SK-N-SH (cell line): ENCODE measurements around the gene THOP1. TPM values are rescaled to one million over a fixed set of nuclear protein-coding genes. Genes with fewer than 3 reads are reported as not detected.

ENCODE experiments used
- CTCF ChIA-PET: fragments of 300-600, 350-600 bp; formaldehyde crosslinking; extraction: SDS; loops from one replicate; lab custom pipeline; 2021; lab: Yijun Ruan, JAX
- POLR2A ChIA-PET: fragments of 350-600 bp; sonication (Branson Sonifier 250); formaldehyde crosslinking; extraction: SDS; loops from one replicate; lab custom pipeline; 2020; ENCODE audit warnings: antibody characterized with exemption, inconsistent platforms; lab: Yijun Ruan, JAX
- DNase-seq: peaks from one replicate; pipeline ENCODE4 v3.0.0; 2012
- H2AFZ ChIP-seq: fragments of 200-600 bp; sonication (generic); 2 replicates; pipeline ENCODE4 v1.8.1; 2016; ENCODE audit warnings: antibody characterized with exemption, mild to moderate bottlenecking, low read depth
- H3F3A ChIP-seq: fragments of 200-600 bp; sonication (generic); replicated peaks from 2 replicates; pipeline ENCODE3; 2016; ENCODE audit warnings: antibody characterized with exemption, mild to moderate bottlenecking; ENCODE audit not compliant: insufficient read depth
- H3K27ac ChIP-seq, 2 experiments: fragments of 200-500 bp in 1 of 2; fragments of 200-600 bp in 1 of 2; sonication (Bioruptor generic) in 1 of 2; sonication (generic), shearing (Covaris generic) in 1 of 2; 2 replicates each; pipeline versions ENCODE4 v1.5.1 to v1.6.1; 2014 to 2016; ENCODE audit warnings: low read depth in 2 of 2, inconsistent platforms in 1 of 2, low read length in 1 of 2, mild to moderate bottlenecking in 1 of 2, mixed read lengths in 1 of 2
- H3K27me3 ChIP-seq: fragments of 200-600 bp; sonication (generic), shearing (Covaris generic); 2 replicates; pipeline ENCODE4 v1.6.1; 2016; ENCODE audit warnings: mixed run types; ENCODE audit not compliant: insufficient read depth
- H3K36me3 ChIP-seq, 2 experiments: fragments of 200-500 bp in 1 of 2; fragments of 200-600 bp in 1 of 2; sonication (Bioruptor generic) in 1 of 2; sonication (generic) in 1 of 2; replicated peaks in 1 of 2; 2 replicates each; pipeline versions ENCODE3 to v1.5.1; 2014 to 2016; ENCODE audit warnings: low read length in 1 of 2, mild to moderate bottlenecking in 1 of 2; ENCODE audit not compliant: insufficient read depth in 2 of 2, control insufficient read depth in 1 of 2
- H3K4me1 ChIP-seq, 2 experiments: fragments of 200-500 bp in 1 of 2; fragments of 200-600 bp in 1 of 2; sonication (Bioruptor generic) in 1 of 2; sonication (generic), shearing (Covaris generic) in 1 of 2; 2 replicates each; pipeline versions ENCODE4 v1.5.1 to v1.6.1; 2014 to 2016; ENCODE audit warnings: low read depth in 1 of 2, low read length in 1 of 2, mixed run types in 1 of 2; ENCODE audit not compliant: insufficient read depth in 2 of 2, control insufficient read depth in 1 of 2
- H3K4me2 ChIP-seq: fragments of 200-600 bp; sonication (generic), shearing (Covaris generic); 2 replicates; pipeline ENCODE4 v1.6.1; 2017; ENCODE audit warnings: mixed run types
- H3K4me3 ChIP-seq, 2 experiments: fragments of 200-500 bp in 1 of 2; fragments of 200-600 bp in 1 of 2; sonication (Bioruptor generic) in 1 of 2; sonication (generic), shearing (Covaris generic) in 1 of 2; 2 replicates each; pipeline versions ENCODE4 v1.5.1 to v1.8.1; 2014 to 2016; ENCODE audit warnings: low read depth in 2 of 2, inconsistent platforms in 1 of 2, low read length in 1 of 2, mild to moderate bottlenecking in 1 of 2, mixed read lengths in 1 of 2, moderate library complexity in 1 of 2
- H3K79me2 ChIP-seq: fragments of 200-600 bp; sonication (generic); 2 replicates; pipeline ENCODE4 v1.8.1; 2017; ENCODE audit warnings: mild to moderate bottlenecking; ENCODE audit not compliant: insufficient read depth
- H3K9ac ChIP-seq: fragments of 200-600 bp; sonication (generic); 2 replicates; pipeline ENCODE4 v1.6.1; 2017; ENCODE audit warnings: mixed run types
- H3K9me2 ChIP-seq: fragments of 200-600 bp; sonication (generic); 2 replicates; pipeline ENCODE4 v1.6.1; 2017; ENCODE audit warnings: mixed run types
- H3K9me3 ChIP-seq: fragments of 200-600 bp; sonication (generic); 2 replicates; pipeline ENCODE4 v1.6.1; 2017; ENCODE audit warnings: mixed run types, mild to moderate bottlenecking, moderate library complexity
- H4K20me1 ChIP-seq: fragments of 200-600 bp; sonication (generic); 2 replicates; pipeline ENCODE4 v1.6.1; 2017; ENCODE audit warnings: mild to moderate bottlenecking, mixed run types; ENCODE audit not compliant: insufficient read depth
- ELF1 ChIP-seq: IDR thresholded peaks from 2 replicates; pipeline ENCODE4 v1.4.0; 2012
- FOXM1 ChIP-seq: IDR thresholded peaks from 2 replicates; pipeline ENCODE4 v1.4.0; 2012; ENCODE audit warnings: low read depth, mild to moderate bottlenecking
- GABPA ChIP-seq: IDR thresholded peaks from 2 replicates; pipeline ENCODE4 v1.4.0; 2012; ENCODE audit warnings: low read depth, mild to moderate bottlenecking
- GATA2 ChIP-seq: sonication (generic); formaldehyde crosslinking; IDR thresholded peaks from 2 replicates; pipeline ENCODE4 v1.5.0; 2020; ENCODE audit warnings: mild to moderate bottlenecking, missing genetic modification reagents
- JUND ChIP-seq: IDR thresholded peaks from 2 replicates; pipeline ENCODE4 v1.4.0; 2012
- MXI1 ChIP-seq: IDR thresholded peaks from 2 replicates; pipeline ENCODE4 v1.6.1; 2012; ENCODE audit warnings: mild to moderate bottlenecking, low read depth, low read length, improper control_type of control experiment
- NFIC ChIP-seq: IDR thresholded peaks from 2 replicates; pipeline ENCODE4 v1.4.0; 2012; ENCODE audit warnings: borderline replicate concordance
- RCOR1 ChIP-seq: fragments of 150-350 bp; IDR thresholded peaks from 2 replicates; pipeline ENCODE4 v1.6.1; 2017; ENCODE audit warnings: antibody characterized with exemption, low read length
- REST ChIP-seq: IDR thresholded peaks from 2 replicates; pipeline ENCODE4 v1.6.1; 2012; ENCODE audit warnings: mild to moderate bottlenecking, low read depth, low read length, moderate library complexity
- RFX5 ChIP-seq: IDR thresholded peaks from 2 replicates; pipeline ENCODE4 v1.6.1; 2012; ENCODE audit warnings: mild to moderate bottlenecking, improper control_type of control experiment, low read length
- RXRA ChIP-seq: IDR thresholded peaks from 2 replicates; pipeline ENCODE4 v1.4.0; 2012; ENCODE audit warnings: low read depth, mild to moderate bottlenecking, borderline replicate concordance
- TCF12 ChIP-seq: IDR thresholded peaks from 2 replicates; pipeline ENCODE4 v1.4.0; 2012
- TEAD4 ChIP-seq: IDR thresholded peaks from 2 replicates; pipeline ENCODE4 v1.4.0; 2012; ENCODE audit warnings: mild to moderate bottlenecking, borderline replicate concordance; ENCODE audit not compliant: insufficient read depth
- ZBTB33 ChIP-seq: IDR thresholded peaks from 2 replicates; pipeline ENCODE4 v1.4.0; 2012; ENCODE audit warnings: low read depth, borderline replicate concordance
- WGBS: methylation state at CpG from one replicate; pipeline ENCODE4 v1.1.6; 2017; ENCODE audit warnings: low lambda C conversion rate; 5-methylcytosine and 5-hydroxymethylcytosine counted together
- polyA plus RNA-seq, 3 experiments: library from polyadenylated mRNA; depleted of rRNA; stranded (reverse); fragments of >200 nt; gene quantifications; 2 replicates each; pipeline ENCODE4 v1.2.3, GENCODE V29; 2012
- TF ChIP-seq, protein P1 (sequence below): IDR thresholded peaks from 2 replicates; pipeline ENCODE4; 2012
- TF ChIP-seq, protein P2 (sequence below): IDR thresholded peaks from 2 replicates; pipeline ENCODE4 v1.4.0; 2012; ENCODE audit warnings: low read depth, borderline replicate concordance

Gene THOP1
- polyA plus RNA-seq, 1 of the 3 experiments (the other 2 are of a cell fraction), result 138 TPM

DNA sequence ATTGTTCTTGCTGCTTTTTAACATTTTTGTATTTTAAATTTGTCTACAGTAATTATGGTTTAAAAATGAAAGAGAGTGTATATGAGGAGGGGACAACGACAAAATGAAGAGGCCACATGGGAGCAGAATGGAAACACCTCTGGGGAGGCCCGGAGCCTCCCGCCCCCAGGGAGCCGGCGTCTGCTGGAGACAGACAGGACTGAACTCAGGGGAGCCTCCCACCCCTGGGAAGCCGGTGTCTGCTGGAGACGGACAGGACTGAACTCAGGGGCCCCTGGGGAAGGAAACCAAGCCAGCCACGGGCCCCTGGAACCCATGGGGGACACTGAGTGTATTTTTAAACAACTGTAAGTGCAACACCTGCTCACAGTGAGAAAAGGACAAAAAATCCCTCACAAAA, 28.8 kb upstream of the THOP1 start:
- Histone ChIP-seq H3K9ac (no peak overlapping the region), H3K79me2 (no peaks in the 10 kb centered on the region), H4K20me1 (no peaks in the 10 kb centered on the region), H3K27ac (no peak overlapping the region), H3K4me3 (no peak overlapping the region), H2AFZ (no peak overlapping the region), H3K4me1 (no peaks in the 10 kb centered on the region), H3K27me3 (no peaks in the 10 kb centered on the region), H3K9me2 (no peaks in the 10 kb centered on the region), H3K4me2 (no peak overlapping the region), H3K36me3 (peaks cover 0 to 36% of the 10 kb centered on the region in 2 experiments), H3K9me3 (no peaks in the 10 kb centered on the region), H3F3A (no peaks in the 10 kb centered on the region)
- DNase-seq, result no peak
- 91% methylated on average over 8 of the region's 8 CpGs for WGBS
- ChIA-PET POLR2A (no interaction called here), CTCF (interaction anchor here (1.2 to 9.1 kb wide), 2 partner anchors 108 to 145 kb away, joined by 3 to 142 read pairs; no protein-coding TSS in a partner anchor)
- no peak for TF ChIP-seq RFX5
- no peak for TF ChIP-seq RXRA
- TF ChIP-seq, protein P1, sequence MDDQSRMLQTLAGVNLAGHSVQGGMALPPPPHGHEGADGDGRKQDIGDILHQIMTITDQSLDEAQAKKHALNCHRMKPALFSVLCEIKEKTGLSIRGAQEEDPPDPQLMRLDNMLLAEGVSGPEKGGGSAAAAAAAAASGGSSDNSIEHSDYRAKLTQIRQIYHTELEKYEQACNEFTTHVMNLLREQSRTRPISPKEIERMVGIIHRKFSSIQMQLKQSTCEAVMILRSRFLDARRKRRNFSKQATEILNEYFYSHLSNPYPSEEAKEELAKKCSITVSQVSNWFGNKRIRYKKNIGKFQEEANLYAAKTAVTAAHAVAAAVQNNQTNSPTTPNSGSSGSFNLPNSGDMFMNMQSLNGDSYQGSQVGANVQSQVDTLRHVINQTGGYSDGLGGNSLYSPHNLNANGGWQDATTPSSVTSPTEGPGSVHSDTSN, result no peak
- TF ChIP-seq TEAD4, result no peak
- TF ChIP-seq FOXM1, result no peak

DNA sequence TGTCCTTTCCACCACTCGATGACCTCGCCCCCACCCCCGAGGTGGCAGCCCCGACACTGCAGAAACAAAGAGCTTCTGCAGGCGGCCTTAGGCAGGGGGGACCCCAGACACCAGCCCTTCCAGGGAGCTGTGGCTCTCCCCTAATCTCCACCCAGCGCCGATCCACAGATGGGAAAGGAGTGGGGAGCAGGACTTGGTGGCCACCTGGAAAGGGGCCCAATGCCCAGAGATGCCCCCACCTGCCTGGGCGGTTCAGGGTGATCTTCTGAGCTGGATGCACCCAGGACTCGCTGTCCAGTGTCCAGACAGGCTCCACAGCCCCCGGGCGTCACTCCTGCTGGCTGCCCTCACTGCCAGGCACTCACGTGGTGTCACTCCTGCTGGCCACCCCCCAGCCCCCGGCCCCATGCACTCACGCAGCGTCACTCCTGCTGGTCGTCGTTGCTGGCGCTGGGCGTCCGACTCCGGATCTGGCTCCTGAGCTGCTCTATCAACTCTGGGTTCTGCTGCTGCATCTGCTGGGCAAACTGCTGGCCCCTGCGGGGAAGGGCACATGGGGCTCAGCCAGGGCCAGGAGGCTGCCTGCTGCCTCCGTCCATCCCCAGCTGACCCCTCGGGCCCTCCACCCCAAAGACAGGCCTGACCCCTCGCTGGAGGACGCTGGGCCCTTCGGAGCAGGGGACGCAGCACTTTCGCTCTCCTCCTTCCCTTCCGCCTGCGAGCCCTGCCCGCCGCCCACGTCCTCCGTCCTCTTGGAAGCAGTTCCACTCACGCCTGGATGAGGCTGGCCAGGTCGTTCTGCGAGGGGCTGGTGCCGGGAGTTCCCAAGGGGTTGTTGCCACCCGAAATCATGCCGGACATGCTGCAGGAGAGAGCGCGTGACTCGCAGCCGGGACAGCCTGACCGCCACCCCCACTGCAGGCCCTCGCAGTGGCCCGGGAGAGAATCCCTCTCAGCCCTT, 28.1 kb upstream of the THOP1 start:
- WGBS, result 95% methylated on average over 36 of the region's 48 CpGs

More for the DNA sequence above, 28.1 kb upstream of the THOP1 start:
- no peaks in the 10 kb centered on the region for H3K4me1 ChIP-seq
- H3K4me2 ChIP-seq, result no peak overlapping the region
- H3K9ac ChIP-seq, result no peak overlapping the region
- H3K36me3 ChIP-seq, result peaks cover 0 to 40% of the 10 kb centered on the region in 2 experiments
- POLR2A ChIA-PET, result no interaction called here
- no peak for DNase-seq
- H3K27me3 ChIP-seq, result no peaks in the 10 kb centered on the region
- no peak overlapping the region for H3K27ac ChIP-seq
- no peaks in the 10 kb centered on the region for H4K20me1 ChIP-seq
- no peak overlapping the region for H3K4me3 ChIP-seq
- H3K9me3 ChIP-seq, result no peaks in the 10 kb centered on the region
- TF ChIP-seq RCOR1 (no peak), TCF12 (no peak), GATA2 (CRISPR knock-in tag) (no peak), MXI1 (no peak), GABPA (no peak), REST (no peak), JUND (no peak), ZBTB33 (no peak), NFIC (no peak), ELF1 (no peak)
- TF ChIP-seq, protein P2, sequence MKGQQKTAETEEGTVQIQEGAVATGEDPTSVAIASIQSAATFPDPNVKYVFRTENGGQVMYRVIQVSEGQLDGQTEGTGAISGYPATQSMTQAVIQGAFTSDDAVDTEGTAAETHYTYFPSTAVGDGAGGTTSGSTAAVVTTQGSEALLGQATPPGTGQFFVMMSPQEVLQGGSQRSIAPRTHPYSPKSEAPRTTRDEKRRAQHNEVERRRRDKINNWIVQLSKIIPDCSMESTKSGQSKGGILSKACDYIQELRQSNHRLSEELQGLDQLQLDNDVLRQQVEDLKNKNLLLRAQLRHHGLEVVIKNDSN, result no peak
- TF ChIP-seq, all 33 proteins: peak for 0
- CTCF ChIA-PET, result interaction anchor here (1.0 to 4.2 kb wide), 3 partner anchors 8 to 120 kb away, joined by 4 to 26 read pairs (median 6); no protein-coding TSS in a partner anchor
- Histone ChIP-seq H2AFZ (no peak overlapping the region), H3K79me2 (no peaks in the 10 kb centered on the region), H3F3A (no peaks in the 10 kb centered on the region), H3K9me2 (no peaks in the 10 kb centered on the region)
